GM18873 (cell line): ENCODE results near the gene LCE1D.

Source experiments
- ATAC-seq: cut with Tn5 transposase; IDR thresholded peaks from one replicate; pipeline ENCODE4 v1.9.1; 2021; ENCODE audit warnings: mild to moderate bottlenecking, moderate library complexity, moderate number of reproducible peaks; ENCODE audit not compliant: unreplicated experiment, low FRiP score

LCE1D gene

GRCh38 chr1:152811050-152811449 lies 14.5 kb downstream of the LCE1D start:
- ATAC-seq: no peak

- ATAC-seq: no peak
Observed at GRCh38 chr1:152811671-152812070, 15.2 kb downstream of the LCE1D start, which contains the start of gene LCE1B. LCE1B (plus strand) TSS chr1:152811971; CDS start chr1:152812447, 476 bp downstream.

GRCh38 chr1:152817309-152817708 lies 20.8 kb downstream of the LCE1D start:
- no peak for ATAC-seq

GRCh38 chr1:152823294-152823693 lies 26.8 kb downstream of the LCE1D start:
- ATAC-seq: no peak

- ATAC-seq: no peak
Observed at GRCh38 chr1:152824964-152825363, 28.4 kb downstream of the LCE1D start.

- no peak for ATAC-seq
Observed at GRCh38 chr1:152827173-152827572, 30.7 kb downstream of the LCE1D start, which contains the start of gene LCE1A. LCE1A (plus strand) TSS chr1:152827473; CDS start chr1:152827473, 0 bp downstream.

- ATAC-seq: no peak
Observed at GRCh38 chr1:152836870-152837269, 40.3 kb downstream of the LCE1D start.

GRCh38 chr1:152842556-152842955 lies 46.0 kb downstream of the LCE1D start, which contains the start of gene LCE6A:
LCE6A (plus strand) TSS chr1:152842856; CDS start chr1:152843521, 665 bp downstream.
- ATAC-seq: no peak
